GM21423 (cell line): ENCODE measurements around the gene TLCD2.
"Not testable (repeated sequence)": the region's sequence is repeated elsewhere in the genome, so short reads cannot be mapped to it uniquely, and the experiment has no call there.

Source experiments
- ATAC-seq: cut with Tn5 transposase; IDR thresholded peaks from one replicate; pipeline ENCODE4 v1.9.1; 2021; ENCODE audit warnings: mild to moderate bottlenecking, moderate library complexity; ENCODE audit not compliant: unreplicated experiment

TLCD2 gene

DNA sequence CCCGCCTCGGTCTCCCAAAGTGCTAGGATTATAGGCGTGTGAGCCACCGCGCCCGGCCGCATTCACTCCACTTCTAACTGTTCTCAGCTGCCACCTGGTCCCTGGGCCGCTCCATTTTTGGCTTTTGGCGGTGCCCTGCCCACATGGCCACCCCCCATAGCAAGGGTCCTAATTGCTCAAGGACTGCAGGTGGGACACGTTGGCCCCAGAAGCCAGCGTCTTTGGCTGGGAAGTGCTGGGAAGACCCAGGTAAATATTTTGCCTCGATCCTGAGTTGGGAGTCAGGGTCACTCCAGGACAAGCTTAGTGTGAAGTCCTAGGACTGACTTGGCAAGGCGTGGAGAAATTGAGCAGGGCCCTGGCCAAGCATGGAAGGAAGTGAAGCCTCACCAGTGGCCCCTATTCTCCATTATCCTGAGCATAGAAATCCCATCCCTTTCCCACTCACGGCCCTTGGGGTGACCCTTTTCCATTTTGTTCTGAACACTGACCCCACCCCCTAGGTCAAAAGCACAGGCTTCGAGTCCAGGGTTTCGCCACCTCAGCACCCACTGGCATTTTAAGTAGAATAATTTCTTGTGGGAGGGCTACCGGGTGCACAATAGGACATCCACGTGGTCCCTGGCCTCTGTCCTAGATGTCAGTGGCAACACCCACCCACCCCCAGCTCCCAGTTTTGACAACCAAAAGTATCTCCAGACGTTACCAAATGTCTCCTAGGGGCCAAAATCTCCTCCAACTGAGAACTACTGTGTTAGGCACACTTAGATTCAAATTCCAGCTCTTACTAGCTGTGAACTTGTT lies 8.4 kb upstream of the TLCD2 start:
- ATAC-seq = no peak

DNA sequence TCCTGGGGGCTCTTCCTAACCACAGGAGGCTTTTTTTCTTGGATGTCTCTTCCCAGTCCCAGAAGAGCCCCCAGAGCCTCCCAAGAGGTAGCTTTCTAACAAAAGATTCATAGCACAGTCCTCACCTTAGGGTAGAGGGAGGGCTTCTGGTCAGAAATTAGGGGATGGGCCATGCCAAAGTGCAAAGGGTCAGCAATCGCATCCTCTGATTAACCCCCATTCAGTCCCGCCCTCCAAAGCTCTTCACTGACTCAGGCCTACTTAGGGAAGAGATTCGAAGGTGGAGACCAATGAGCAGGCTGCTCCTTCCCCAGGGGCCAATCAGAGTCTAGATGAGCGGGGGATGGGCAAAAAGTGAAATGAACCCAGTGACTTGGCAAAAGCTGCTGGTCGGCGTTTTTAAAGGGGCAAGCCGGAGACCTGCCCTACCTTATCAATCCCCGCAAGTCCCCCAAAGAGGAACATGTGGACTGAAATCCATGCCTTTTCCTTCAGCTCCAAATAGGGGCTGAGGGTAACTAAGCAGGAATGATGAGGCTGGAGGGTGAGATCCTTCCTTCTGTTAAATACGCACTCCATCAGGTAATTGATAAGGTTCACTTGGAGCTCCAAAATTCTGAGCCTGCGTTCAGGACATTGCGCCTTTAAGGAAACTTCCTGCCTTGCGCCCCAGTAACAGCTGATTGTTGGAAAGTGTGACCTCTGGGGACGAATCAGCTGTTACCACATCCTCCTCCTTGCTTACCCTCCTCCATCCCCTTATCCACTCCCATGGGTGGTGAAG lies 6.9 kb upstream of the TLCD2 start:
- peak; percentile 40 for ATAC-seq

DNA sequence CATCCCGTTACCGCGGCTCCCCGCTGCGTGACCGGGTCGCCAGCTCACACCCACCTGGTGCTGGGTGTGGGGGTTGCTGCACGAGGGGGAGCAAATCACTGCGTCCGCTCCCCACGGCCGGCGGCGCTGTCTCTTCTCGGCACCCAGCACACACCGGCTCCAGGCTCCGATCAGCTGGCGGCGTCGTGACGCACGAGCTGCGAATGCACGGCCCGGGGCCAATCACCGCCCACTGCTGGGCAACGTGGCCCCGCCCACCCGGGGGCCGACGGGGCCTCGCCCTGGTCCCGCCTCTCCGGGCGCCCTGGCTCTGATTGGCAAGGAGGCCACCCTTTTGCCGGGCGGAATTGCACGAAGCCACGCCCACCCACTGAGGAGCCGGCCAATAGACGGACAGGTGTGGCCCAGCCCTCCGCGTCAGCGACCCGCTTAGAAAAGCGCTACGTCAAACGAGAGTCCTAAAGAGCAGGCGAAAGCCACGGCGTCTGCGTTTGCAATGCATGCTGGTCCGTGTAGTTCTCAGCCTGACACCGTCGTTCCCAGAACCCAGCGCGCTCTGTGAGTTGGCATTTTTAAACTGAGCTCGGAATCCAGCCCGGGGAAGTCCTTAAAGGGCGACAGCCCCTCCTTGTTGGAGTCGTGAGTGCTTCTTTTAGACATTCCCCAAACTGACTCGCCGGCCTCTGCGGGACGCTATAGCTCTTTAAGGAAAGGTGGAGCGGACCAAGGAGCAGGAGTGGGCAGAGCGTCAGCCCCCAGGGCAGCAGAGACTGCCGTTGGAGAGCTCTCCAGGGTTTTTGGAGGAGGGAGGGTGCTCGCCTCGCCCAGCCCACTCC lies 6.1 kb upstream of the TLCD2 start:
- ATAC-seq = peak; percentile 74

DNA sequence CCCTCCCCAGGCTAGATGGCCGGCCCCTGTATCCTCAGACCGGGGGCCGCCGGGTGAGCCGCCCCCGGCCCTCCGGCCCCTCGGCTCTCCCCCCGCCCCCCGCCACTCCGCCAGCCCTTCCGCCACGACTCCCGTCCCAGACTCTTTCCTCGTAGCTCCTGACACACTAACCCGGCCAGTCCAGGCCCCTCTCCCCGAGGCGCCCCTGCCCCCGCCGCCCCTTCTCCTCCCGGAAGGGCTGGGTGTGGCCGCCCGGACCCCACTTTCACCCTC lies 5.6 kb upstream of the TLCD2 start:
- no peak for ATAC-seq

DNA sequence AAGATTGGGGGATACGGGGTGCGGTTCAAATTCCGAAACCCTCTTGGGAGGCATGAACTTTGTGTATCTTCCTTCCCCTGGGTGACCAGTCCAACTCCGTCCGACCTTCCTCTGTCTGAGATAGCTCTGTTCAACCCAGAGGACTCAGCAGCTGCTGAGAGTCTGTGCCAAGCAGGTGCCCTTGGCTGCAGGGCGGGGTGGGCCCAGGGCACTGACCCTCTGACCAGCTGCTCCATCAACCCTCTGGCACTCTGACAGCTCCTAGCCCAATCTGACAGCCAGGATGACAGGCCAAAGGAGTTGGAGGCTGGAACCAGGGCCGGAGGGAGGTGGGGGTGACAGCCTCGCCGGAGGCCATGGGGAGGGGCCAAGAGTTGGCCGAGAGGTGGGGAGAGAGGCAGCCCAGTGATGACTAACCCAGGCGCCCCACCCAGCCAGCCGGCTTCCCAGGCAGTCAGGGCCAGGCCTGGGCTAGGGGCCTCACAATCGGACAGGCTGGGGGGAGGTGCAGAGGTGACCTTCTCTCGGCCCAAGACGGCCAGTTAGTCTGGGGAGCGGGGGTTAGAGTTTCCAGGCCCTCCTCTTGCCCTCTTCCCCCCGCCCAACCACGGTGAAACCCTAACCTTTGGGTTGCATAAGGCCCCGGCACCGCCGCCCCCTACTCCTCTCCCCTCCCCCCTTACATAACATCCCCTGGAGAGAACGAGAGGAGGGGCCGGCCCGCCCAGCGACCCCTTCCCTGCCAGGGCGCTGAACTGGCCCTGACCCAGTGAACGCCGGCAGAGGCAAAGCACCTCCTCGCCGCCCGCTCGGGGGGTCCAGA lies 5.0 kb upstream of the TLCD2 start:
- ATAC-seq = no peak

DNA sequence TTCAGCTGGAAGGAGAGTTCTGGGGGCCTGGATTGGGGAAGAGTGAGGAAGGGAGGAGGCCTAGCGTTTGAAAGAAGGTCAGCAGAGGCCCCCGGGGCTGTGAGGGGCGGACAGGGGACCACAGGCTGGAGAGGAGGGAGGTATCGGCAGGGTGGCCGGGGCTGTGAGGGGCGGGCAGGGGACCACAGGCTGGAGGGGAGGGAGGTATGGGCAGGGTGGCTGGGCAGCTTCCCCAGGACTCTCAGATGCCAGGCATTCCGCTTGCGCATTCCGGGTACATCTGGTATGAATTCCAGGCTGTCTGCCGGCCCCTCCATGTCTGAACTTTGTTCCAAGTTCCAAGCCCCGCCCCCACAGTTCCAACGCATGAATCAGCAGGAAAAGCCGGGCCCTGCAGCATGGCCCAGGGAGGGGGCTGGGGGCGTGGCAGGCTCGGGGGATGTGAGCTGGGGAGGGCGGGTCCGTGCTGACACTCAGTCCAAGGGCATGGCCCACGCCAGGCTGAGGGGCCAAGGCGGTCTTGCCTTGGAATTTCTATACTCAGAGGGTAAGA lies 4.3 kb upstream of the TLCD2 start:
- no peak for ATAC-seq

DNA sequence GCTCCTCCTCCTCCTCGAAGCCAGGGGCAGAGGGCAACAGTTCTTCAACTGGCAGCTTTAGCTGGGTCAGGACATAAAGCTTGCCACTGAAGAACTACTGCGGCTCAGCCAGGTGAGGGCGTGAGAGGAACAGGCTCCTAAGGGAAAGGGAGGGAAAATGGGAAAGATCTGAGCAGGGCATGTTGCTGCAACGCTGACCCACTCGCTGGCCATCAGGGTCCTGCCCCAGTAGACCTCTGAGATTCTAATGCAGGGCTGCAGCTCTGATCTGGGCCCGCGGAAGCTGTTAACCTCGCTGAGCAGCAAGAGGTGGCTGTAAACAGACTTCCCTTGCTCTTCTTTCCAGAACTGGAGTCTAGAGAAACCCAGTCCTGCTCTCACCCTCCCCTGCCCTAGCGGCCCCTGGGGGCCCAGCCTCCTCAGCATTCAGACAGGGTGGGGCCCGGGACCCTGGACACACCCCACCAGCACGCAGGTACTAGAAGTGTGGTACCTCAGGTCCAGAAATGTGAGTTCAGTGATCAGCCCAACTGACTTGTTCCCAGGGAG lies 3.8 kb upstream of the TLCD2 start:
- no peak for ATAC-seq

DNA sequence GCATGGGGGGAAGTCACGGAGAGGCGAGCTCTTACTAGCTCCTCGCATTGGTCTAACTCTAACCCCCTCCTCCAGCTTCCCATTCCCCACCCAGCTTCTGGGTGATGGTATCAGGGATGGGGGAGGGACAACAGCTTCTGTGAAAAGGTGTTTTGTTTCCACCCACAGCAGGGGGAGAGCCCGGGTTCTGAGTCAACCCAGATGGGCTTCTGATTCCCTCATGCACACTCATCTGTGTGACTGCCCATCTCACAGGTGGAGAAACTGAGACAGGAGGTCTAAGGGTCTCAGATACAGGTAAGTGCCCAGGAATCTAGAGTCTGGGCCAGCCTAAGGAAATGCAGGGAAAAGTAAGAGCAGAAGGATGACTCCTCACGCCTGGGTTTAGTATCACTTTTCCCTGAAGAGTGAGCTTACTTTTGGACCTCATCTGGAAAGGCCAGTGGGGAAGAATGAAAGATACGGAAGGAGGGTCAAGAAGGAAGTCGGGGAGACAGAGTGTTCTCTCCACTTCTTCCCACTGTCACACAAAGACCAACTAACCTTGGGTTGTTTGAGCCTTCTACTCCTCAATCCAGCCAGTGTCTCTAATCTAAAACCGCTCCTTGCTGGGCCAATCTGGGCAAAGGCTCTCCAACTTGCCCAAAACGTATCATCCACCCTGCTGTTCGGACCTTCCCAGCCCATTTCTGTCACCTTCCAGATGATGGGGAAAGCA lies 3.1 kb upstream of the TLCD2 start:
- ATAC-seq = no peak

DNA sequence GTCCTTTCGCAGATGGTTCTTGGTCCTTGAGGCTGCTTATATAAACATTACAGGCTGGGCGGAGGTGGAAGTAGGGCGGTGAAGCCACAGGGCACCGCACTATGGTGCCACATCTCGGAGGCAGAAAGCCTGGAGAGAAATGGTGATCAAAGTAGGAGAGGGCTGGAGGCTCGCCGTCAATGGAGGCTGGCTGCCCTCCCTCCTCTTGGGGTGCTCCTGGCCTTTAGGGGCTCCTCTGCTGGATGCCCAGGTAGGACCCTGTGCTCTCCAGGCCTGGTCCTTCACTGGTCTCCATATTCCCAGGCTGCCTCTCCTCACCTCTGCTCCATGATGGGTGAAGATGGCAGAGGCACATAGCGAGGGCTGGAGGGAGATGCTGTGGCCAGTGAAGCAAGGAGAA lies 2.1 kb upstream of the TLCD2 start:
- no peak for ATAC-seq

DNA sequence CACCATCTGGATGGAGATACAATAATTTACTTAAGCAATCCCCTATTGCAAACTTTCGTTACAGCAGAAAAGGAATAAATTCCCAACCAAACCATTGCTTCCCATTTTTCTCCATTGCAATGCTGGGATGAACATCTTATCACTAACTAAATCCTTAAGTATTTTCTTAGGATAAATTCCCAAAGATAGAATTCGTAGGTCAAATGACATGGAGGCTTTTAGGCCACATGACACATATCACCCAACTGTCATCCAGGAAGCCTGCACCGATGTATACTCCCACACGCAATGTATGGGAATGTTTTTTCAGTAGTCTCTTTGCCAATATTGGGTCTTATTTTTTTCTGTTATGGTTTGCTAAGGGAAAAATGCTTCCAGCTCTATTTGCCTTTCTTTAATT lies 1.6 kb upstream of the TLCD2 start:
- ATAC-seq = no peak

DNA sequence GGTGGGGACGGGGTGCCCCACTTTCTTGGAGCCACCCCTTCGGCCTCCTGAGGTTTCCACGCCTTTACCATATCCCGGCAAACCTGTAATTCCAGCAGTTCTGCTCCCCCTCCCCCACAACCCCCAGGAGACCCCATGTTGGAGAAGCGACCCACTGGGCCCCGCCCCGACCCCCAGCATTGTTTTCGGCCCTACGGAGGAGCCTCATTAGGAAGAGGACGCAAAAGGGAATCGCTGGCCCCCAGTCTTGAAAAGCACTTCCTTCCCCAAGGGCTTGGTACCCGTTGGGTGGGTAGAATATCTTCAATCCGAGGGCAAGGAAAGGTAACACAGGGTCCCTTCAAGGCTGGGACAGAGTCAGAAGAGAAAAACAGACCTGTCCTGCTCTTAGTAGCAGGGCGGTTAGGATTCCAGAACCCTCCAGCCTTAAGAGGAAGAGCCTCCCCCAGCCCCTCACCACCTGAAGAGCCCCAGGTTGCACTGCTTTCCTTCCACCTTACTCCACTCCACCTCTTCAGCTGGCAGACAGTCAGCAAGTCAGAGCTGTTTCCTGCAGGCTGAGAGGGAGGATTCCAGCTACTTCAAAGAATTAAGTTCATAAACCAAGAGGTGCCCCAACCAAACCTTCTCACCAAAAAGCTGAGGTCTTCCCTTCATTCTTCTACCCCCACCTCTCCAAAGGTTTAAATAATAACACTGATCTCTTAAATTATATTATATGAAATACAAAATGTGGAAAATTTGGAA lies 803 bp upstream of the TLCD2 start:
- no peak for ATAC-seq

DNA sequence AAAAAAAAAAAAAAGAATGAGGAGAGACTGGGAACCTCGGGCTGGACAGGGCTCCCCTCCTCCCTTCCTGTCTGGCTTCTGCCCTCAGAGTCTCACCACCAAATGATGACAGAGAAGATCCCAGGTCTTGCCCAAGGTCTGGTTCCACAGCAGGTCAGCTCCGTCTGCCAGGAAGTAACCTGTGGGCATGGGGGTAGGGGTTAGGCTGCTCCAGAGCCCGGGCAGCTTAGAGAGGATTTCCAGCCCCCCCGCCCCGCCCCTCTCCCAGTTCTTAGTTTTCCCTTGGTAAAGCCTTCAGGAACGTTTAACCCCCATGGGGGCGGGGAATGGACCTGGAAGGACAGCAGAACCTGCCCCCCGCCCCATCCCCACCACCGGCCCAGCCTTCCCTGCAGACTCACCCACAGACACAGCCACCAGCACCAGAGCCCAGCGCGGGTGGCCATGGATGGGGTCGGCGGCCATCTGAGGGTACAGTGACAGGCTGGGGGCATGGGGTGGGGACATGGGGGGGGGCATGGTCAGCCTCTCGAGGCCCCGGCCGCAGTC lies 700 bp downstream of the TLCD2 start:
- no peak for ATAC-seq

DNA sequence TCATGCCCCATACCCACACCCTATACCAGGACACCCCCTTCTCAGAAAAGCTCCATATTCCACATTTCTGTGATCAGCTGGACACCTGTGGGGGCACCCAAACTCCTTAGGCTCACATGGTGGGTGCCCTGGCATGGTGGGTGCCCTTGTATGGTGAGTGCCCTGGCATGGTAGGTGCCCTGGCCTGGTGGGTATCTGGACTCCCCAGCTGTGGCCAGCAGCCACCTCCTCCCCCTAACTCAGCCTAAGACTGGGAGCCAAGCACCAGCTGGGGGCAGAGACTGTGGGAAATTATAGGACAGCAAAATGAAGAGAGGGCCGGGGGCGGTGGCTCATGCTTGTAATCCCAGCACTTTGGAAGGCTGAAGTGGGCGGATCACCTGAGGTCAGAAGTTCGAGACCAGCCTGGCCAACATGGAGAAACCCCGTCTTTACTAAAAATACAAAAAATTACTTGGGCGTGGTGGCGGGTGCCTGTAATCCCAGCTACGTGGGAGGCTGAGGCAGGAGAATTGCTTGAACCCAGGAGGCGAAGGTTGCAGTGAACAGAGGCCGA lies 1.3 kb downstream of the TLCD2 start:
- ATAC-seq = not testable (repeated sequence)

DNA sequence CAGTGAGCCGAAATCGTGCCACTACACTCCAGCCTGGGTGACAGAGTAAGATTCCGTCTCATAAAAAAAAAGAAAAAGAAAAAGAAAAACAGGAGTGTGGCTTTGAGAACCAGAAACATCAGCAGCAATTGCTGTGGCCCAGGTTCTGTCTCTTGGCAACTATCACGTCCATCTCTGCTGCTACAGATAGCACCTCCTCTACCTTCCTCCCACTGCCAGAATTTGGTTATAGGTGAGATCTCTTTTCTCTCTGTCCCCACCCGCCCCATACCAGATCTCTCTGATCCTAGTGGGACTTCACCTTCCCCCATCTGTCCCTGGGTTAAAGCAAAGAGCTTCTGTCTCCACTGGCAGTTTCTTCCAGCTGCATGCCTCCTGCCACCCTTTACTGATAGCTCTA lies 3.1 kb downstream of the TLCD2 start:
- no peak for ATAC-seq

DNA sequence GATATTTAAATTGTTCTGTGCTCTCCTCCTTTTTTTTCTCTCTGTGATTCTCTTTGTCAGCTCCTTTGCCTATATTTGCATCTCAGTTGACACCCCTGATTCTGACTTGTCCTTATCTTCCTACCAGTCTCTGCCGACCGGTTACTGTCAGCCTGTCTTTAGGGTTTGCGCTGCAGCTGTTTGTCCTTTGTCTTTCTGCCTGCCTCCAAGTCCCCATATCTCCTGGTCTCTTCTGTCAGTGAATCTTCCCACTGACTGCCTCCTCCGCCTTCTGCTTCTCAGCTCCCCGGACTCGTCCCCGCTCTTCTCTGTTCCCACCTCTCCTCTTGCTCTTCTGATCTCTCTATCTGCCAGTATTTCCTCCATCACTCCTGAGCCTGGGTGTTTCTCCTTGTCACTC lies 5.2 kb downstream of the TLCD2 start:
- no peak for ATAC-seq

DNA sequence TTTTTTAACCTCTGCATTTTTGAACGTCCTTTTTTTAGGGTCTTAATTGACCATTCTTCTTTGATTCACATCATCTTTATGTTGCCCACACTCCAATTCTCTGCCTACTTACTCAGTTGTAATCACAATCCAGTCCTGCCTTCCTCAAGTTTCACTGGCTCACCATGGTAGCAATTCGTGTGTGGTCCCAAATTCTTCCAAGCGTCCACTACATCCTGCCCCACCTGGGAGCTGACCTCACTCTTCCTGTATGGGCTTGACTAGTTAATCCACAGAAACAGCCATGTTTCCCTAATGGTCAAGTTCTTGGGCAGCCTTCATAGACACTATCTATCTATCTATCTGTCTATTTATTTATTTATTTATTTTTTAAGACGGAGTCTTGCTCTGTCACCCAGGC lies 7.1 kb downstream of the TLCD2 start:
- ATAC-seq = no peak

DNA sequence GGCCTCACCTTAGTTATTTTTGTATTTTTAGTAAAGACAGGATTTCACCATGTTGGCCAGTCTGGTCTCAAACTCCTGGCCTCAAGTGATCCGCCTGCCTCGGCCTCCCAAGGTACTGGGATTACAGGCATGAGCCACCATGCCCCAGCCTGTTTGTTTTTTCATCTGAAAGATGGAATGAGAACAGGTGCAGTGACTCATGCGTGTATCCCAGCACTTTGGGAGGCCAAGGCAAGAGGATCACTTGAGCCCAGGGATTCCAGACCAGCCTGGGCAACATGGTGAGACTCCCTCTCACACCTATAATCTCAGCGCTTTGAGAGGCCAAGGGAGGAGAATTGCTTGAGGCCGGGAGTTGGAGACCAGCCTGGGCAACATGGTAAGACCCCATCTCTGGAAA lies 10.3 kb downstream of the TLCD2 start:
- ATAC-seq = not testable (repeated sequence)

DNA sequence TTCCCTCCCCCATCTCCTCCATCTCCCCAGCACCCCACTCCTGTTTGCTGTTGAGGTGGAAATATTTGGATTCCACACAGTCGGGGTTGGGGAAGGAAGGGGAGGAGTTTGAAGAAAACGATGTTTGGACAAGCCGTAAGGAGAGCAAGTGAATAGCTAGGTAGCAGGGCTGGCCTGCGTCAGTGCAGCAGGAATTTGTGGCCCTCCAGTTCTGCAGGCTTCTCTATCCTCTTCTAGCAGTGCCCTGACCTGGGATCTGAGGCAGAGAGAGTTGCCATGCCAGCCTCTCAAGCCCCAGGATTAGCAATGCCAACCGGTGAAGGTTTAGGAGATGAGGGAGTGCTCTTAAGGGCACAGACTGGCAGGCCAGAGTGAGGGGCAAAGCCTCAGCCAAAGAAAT lies 12.5 kb downstream of the TLCD2 start:
- ATAC-seq = no peak
